Measurements from ENCODE around the gene CNTNAP2. TPM values are rescaled to one million over a fixed set of nuclear protein-coding genes. Genes with fewer than 3 reads are reported as not detected.

Gene CNTNAP2
- total RNA-seq, 3 donors from 2014 or later (not counting 1 experiment from before 2014, with no cell fraction given), result 0.18 to 1.1 TPM; not detected in 1

GRCh38 chr7:146401939-146402338, 285.3 kb downstream of the CNTNAP2 start:
- no peak for TF ChIP-seq CTCF (IDR thresholded peaks at IDR 0.05)
- no peak overlapping the region for H3K4me3 Mint-ChIP-seq

GRCh38 chr7:146405737-146406136, 289.1 kb downstream of the CNTNAP2 start:
- Mint-ChIP-seq H3K36me3 (no peaks in the 10 kb centered on the region), H3K27me3 (ENCODE audit: low read depth in 2 of 2) (no peaks in the 10 kb centered on the region), H3K4me3 (no peak overlapping the region), H3K9me3 (peaks cover 5 to 7% of the 10 kb centered on the region in 2 donors), H3K4me1 (no peaks in the 10 kb centered on the region), H3K27ac (no peak overlapping the region)
- H3K4me3 ChIP-seq (ENCODE audit: low read length), result no peak overlapping the region
- H3K27ac ChIP-seq (ENCODE audit: low read length), result no peak overlapping the region
- no peaks in the 10 kb centered on the region for H3K4me1 ChIP-seq (ENCODE audit: control insufficient read depth, insufficient read depth, low read length)
- H3K36me3 ChIP-seq (ENCODE audit: control insufficient read depth, insufficient read depth, low read length), result no peaks in the 10 kb centered on the region
- H3K9me3 ChIP-seq (ENCODE audit: control insufficient read depth, insufficient read depth, low read length), result peaks cover 4% of the 10 kb centered on the region
- intact Hi-C loops (cut with micrococcal nuclease), result no loop called here
- TF ChIP-seq CTCF (IDR thresholded peaks at IDR 0.05), result no peak
- ATAC-seq (no peak), DNase-seq (no peak)
- WGBS (ENCODE audit: insufficient coverage), result no CpG with 5 or more reads among the region's 1 CpG
- H3K27me3 ChIP-seq (ENCODE audit: control insufficient read depth, insufficient read depth, low read length), result no peaks in the 10 kb centered on the region

More at GRCh38 chr7:146401939-146402338, 285.3 kb downstream of the CNTNAP2 start:
- no peaks in the 10 kb centered on the region for H3K4me1 Mint-ChIP-seq
- H3K27ac Mint-ChIP-seq, result no peak overlapping the region
- no peak for DNase-seq
- H3K36me3 Mint-ChIP-seq, result no peaks in the 10 kb centered on the region
- peaks cover 9 to 12% of the 10 kb centered on the region in 2 donors for H3K9me3 Mint-ChIP-seq
- no peaks in the 10 kb centered on the region for H3K27me3 Mint-ChIP-seq (ENCODE audit: low read depth in 2 of 2)
- Histone ChIP-seq H3K9me3 (ENCODE audit: control insufficient read depth, insufficient read depth, low read length) (peaks cover 6% of the 10 kb centered on the region), H3K4me3 (ENCODE audit: low read length) (no peak overlapping the region), H3K27ac (ENCODE audit: low read length) (no peak overlapping the region), H3K36me3 (ENCODE audit: control insufficient read depth, insufficient read depth, low read length) (no peaks in the 10 kb centered on the region), H3K27me3 (ENCODE audit: control insufficient read depth, insufficient read depth, low read length) (no peaks in the 10 kb centered on the region), H3K4me1 (ENCODE audit: control insufficient read depth, insufficient read depth, low read length) (no peaks in the 10 kb centered on the region)
- intact Hi-C loops (cut with micrococcal nuclease), result no loop called here
- no peak for ATAC-seq
- WGBS (ENCODE audit: insufficient coverage), result 75% methylated on average over 1 of the region's 3 CpGs

GRCh38 chr7:146411975-146412374, 295.4 kb downstream of the CNTNAP2 start:
- Histone ChIP-seq H3K27ac (ENCODE audit: low read length) (no peak overlapping the region), H3K27me3 (ENCODE audit: control insufficient read depth, insufficient read depth, low read length) (no peaks in the 10 kb centered on the region), H3K4me1 (ENCODE audit: control insufficient read depth, insufficient read depth, low read length) (no peaks in the 10 kb centered on the region), H3K9me3 (ENCODE audit: control insufficient read depth, insufficient read depth, low read length) (no peaks in the 10 kb centered on the region), H3K4me3 (ENCODE audit: low read length) (no peak overlapping the region), H3K36me3 (ENCODE audit: control insufficient read depth, insufficient read depth, low read length) (no peaks in the 10 kb centered on the region)
- intact Hi-C loops (cut with micrococcal nuclease), result no loop called here
- no peak for TF ChIP-seq CTCF (IDR thresholded peaks at IDR 0.05)
- Mint-ChIP-seq H3K4me3 (no peak overlapping the region), H3K9me3 (peaks cover 2 to 5% of the 10 kb centered on the region in 2 donors), H3K27me3 (ENCODE audit: low read depth in 2 of 2) (no peaks in the 10 kb centered on the region), H3K27ac (no peak overlapping the region), H3K4me1 (no peaks in the 10 kb centered on the region), H3K36me3 (no peaks in the 10 kb centered on the region)
- DNase-seq, result no peak
- 94% methylated on average over 7 of the region's 7 CpGs for WGBS (ENCODE audit: insufficient coverage)
- no peak for ATAC-seq

GRCh38 chr7:146412781-146413180, 296.2 kb downstream of the CNTNAP2 start:
- Mint-ChIP-seq H3K27me3 (ENCODE audit: low read depth in 2 of 2) (no peaks in the 10 kb centered on the region), H3K27ac (no peak overlapping the region), H3K4me3 (no peak overlapping the region), H3K4me1 (no peaks in the 10 kb centered on the region), H3K36me3 (no peaks in the 10 kb centered on the region), H3K9me3 (peaks cover 2 to 5% of the 10 kb centered on the region in 2 donors)
- TF ChIP-seq CTCF (IDR thresholded peaks at IDR 0.05), result no peak
- WGBS (ENCODE audit: insufficient coverage), result 77% methylated on average over 3 of the region's 3 CpGs
- intact Hi-C loops (cut with micrococcal nuclease), result no loop called here
- no peaks in the 10 kb centered on the region for H3K4me1 ChIP-seq (ENCODE audit: control insufficient read depth, insufficient read depth, low read length)
- ATAC-seq (no peak), DNase-seq (no peak)
- H3K36me3 ChIP-seq (ENCODE audit: control insufficient read depth, insufficient read depth, low read length), result no peaks in the 10 kb centered on the region
- no peaks in the 10 kb centered on the region for H3K27me3 ChIP-seq (ENCODE audit: control insufficient read depth, insufficient read depth, low read length)
- no peaks in the 10 kb centered on the region for H3K9me3 ChIP-seq (ENCODE audit: control insufficient read depth, insufficient read depth, low read length)
- H3K4me3 ChIP-seq (ENCODE audit: low read length), result no peak overlapping the region
- no peak overlapping the region for H3K27ac ChIP-seq (ENCODE audit: low read length)

Data from natural killer cell (primary cell).